ENCODE data around the gene TAOK1.
"Not testable (repeated sequence)": the region's sequence is repeated elsewhere in the genome, so short reads cannot be mapped to it uniquely, and the experiment has no call there.

Gene TAOK1

GRCh38 chr17:29449865-29450671 lies 59.9 kb downstream of the TAOK1 start:
- DNase-seq, result no peak

DNA sequence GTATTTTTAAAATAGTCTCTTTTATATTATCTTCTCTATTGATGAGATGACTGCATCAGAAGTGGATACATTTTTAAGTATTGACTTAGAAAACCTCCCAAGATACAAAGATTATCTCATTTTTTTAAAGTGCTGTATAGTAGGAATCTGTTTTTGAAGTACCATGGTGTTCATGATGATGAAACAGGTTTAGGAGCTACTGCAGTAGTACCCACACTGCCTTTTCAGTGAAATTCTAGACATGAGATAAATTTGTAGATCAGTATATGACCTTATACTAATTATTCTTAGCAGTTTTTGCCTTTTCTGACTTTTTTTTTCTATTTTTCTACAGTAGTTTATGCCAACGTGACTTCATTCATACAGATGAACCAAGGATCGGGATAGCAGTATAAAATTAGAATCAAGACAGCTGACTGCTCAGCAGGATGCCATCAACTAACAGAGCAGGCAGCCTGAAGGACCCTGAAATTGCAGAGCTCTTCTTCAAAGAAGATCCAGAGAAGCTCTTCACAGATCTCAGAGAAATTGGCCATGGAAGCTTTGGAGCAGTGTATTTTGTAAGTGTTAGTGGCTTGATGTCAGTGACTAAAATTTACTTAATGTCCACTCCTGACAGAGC lies 61.1 kb downstream of the TAOK1 start:
- no peak for DNase-seq

- DNase-seq, result no peak
These were observed 67.9 kb downstream of the TAOK1 start for GRCh38 chr17:29458066-29458465.

- DNase-seq, result no peak
These were observed 71.5 kb downstream of the TAOK1 start for GRCh38 chr17:29461483-29462206.

DNA sequence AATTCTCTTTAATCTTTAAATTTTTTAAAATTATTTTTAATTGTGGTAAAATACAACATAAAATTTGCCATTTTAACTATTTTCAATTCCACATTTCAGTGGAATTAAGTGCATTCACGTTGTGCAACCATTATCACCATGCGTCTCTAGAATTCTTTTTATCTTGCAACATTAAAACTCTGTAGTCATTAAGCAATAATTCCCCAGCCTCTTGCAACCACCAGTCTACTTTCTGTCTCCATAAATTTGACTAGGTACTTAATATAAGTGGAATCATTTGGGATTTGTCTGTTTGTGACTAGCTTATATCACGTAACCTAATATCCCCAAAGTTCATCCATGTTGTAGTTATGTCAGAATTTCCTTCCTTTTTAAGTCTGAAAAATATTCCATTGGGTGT lies 79.1 kb downstream of the TAOK1 start:
- no peak for DNase-seq

- DNase-seq, result not testable (repeated sequence)
These were observed 83.3 kb downstream of the TAOK1 start for GRCh38 chr17:29473437-29473836.

- no peak for DNase-seq
These were observed 84.1 kb downstream of the TAOK1 start for GRCh38 chr17:29474297-29474696.

GRCh38 chr17:29475891-29476290 lies 85.7 kb downstream of the TAOK1 start:
- DNase-seq, result no peak

DNA sequence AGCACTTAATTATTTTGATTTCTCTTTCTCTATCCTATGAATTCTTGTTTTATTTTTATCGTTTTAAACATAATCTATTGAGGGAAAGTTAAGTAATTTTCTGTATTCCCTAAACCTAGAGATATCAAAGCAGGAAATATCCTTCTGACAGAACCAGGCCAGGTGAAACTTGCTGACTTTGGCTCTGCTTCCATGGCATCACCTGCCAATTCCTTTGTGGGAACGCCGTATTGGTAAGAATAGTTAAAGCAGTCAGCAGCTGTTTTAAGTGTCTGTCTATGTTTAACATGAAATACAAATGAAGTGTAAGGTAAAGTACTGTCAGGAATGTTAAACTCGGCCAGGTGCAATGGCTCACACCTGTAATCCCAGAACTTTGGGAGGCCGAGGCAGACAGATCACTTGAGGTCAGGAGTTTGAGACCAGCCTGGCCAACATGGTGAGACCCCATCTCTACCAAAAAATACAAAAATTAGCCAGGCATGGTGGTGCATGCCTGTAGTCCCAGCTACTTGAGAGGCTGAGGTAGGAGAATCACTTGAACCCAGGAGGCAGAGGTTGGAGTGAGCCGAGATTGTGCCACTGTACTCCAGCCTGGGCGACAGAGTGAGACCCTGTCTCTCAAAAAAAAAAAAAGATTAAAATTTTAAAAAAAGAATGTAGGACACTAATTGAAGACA lies 90.2 kb downstream of the TAOK1 start:
- not testable (repeated sequence) for DNase-seq

- DNase-seq, result no peak
These were observed 93.3 kb downstream of the TAOK1 start for GRCh38 chr17:29483503-29483902.

GRCh38 chr17:29495011-29495410 lies 104.8 kb downstream of the TAOK1 start:
- no peak for DNase-seq

DNA sequence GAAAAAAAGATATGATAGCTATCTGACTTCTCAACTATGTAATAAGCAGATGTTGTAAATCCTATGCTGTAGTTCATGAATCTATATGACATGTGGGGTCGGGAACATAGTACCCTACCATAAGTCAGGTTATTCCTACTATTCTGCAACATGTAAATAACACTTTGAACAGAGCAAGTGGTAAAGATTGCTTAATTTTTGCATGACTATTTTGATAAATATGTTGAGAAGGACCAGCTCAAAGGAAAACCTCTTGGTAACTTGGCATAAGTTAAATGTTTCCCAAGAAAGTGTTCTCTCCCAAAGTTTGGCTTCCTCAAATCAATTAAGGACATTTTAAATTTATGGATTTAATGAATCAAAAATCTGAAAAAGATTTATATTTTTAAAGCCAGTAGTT lies 114.5 kb downstream of the TAOK1 start:
- DNase-seq, result no peak

DNA sequence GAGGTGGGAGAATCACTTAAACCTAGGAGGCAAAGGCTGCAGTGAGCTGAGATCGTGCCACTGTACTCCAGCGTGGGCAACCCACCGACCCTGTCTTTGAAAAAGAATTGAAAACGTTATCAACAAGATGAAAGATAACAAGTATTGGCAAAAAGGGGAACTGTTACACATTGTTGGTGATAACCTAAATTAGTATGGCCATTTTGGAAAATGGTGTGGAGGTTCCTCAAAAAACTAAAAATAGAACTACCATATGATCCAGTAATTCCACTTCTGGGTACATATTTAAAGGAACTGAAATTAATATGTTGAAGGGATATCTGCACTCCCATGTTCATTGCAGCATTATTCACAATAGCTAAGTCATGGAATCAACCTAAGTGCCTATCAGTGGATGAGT lies 115.7 kb downstream of the TAOK1 start:
- no peak for DNase-seq

- DNase-seq, result no peak
These were observed 120.8 kb downstream of the TAOK1 start for GRCh38 chr17:29510953-29511352.

- DNase-seq, result no peak
These were observed 124.6 kb downstream of the TAOK1 start for GRCh38 chr17:29514792-29515191.

- DNase-seq, result no peak
These were observed 128.2 kb downstream of the TAOK1 start for GRCh38 chr17:29518359-29518758.

- no peak for DNase-seq
These were observed 134.5 kb downstream of the TAOK1 start for GRCh38 chr17:29524692-29525091.

- DNase-seq, result no peak
These were observed 136.2 kb downstream of the TAOK1 start for GRCh38 chr17:29526322-29526721.

GRCh38 chr17:29533976-29534375 lies 143.8 kb downstream of the TAOK1 start:
- DNase-seq, result no peak

DNA sequence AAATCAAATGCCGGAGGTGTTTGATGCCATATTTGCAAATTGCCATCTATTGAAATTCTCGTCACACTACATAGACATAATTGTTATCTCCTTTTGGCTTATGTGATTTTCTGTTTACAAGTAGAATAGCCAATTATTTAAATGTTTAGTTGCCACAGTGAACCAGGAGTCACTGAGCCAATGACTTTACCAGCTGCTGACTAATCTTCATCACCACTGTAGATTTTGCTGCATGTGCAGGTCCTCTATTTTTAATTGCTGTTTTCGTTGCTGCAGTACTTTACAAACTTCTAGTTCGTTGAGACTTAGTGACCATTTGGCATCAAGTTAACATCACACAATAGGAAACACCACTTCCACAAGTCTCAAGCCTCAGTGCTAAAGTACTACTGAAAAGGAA lies 153.9 kb downstream of the TAOK1 start:
- no peak for DNase-seq

DNA sequence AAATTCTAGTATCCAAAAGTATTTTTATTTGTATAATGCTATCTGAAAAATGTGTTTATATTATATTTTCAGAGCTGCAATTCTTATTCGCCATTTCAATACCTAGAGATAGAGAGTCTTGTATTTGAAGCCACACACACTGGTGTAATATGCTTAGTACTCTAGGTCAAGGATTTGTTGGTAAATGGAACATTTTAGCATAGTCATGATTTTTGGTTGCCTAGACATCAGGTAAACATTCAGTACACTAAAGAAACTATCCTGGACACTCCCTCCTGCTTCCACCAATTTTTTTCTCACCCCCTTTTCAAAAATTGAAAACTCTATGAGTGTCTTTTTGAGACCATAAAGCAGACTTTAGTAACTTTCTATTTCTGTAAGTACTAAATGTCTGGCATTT lies 155.9 kb downstream of the TAOK1 start:
- DNase-seq, result no peak

DNA sequence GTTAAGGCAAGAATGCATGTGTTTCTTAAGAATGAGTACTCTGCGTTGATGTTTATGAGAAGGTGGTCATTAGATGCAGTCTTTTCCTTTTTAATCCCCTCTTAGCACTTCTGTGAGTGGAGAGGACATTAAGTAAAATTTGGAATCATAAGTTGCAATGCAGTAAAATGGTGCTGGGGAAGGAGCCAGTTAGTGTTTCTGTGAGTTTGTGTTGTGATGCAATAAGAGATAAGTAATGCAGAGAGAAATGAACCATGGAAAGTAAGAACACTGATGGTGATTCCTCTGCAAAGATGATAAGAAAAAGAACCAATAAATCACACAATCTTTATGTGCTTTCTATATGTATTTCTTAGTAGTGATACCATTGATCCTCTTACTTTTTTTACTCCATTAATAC lies 156.7 kb downstream of the TAOK1 start:
- no peak for DNase-seq

DNA sequence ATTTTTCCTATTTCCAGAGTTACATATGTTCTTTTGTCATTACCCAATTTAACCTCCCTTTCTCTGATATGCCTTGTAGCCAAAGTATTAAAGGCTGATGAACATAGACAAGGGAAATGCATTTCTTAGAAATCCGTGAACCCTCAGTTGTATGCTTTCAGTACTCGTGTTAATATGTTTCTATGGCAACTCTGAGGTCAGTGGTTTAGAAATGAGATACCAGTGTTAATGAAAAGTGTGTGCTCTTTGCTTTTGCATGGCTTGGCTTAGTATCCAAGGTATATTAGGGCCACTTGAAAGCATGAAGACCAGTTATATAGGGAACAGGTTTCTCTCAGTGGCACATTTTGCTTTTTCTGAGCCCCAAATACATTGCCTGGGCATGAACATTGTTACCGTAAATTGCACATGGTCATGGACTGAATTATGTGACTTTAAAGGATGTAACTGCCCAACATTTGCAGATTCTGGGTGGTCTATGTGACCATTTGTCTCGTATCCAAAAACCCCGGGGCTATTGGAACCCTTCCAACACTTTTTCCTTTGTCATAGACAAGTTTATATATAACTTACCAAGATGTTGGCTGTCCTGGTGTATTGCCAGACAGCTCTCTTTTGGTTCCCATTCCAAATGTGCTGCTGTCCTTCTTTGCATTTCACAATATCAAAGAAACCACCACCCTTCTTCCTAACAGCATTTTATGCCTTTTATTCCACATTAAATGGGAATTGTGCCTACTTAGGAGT lies 159.2 kb downstream of the TAOK1 start:
- no peak for DNase-seq
